M059J (cell line): ENCODE results near the gene PSMD5. TPM values are rescaled to one million over a fixed set of nuclear protein-coding genes. Genes with fewer than 3 reads are reported as not detected.

Experiments
- total RNA-seq: library from RNA; depleted of rRNA; stranded (reverse); fragments of >200 nt; shearing (Covaris generic); gene quantifications from 2 replicates; pipeline ENCODE4 v1.2.3, GENCODE V29; 2014; rRNA removed

Gene PSMD5
- total RNA-seq, 1 experiment from 2014 or later, result 58.3 TPM

Other genes starting within 250 kb of the PSMD5 start
- 6.4 and 15.0 TPM in 2 replicates for gene MEGF9, start 128.5 kb downstream of the PSMD5 start, total RNA-seq
- gene FBXW2, start 49.5 kb downstream of the PSMD5 start, total RNA-seq, result 31.7 and 34.7 TPM in 2 replicates
- 41.5 and 62.8 TPM in 2 replicates for gene PHF19, start 34.3 kb upstream of the PSMD5 start, total RNA-seq
- 4.9 and 5.7 TPM in 2 replicates for gene TRAF1, start 83.9 kb upstream of the PSMD5 start, total RNA-seq
- 3.4 and 5.6 TPM in 2 replicates for gene C5, start 207.4 kb upstream of the PSMD5 start, total RNA-seq
- gene CNTRL, start 232.0 kb upstream of the PSMD5 start, total RNA-seq, result 10.1 and 11.1 TPM in 2 replicates